Endothelial cell (in vitro differentiated cells): ENCODE measurements around the gene DSG2. TPM values are rescaled to one million over a fixed set of nuclear protein-coding genes. Genes with fewer than 3 reads are reported as not detected.

Experiments
- DNase-seq: peaks from one replicate; pipeline ENCODE4 v3.0.0; 2021; ENCODE audit warnings: low spot score
- H3K27ac Mint-ChIP-seq: one replicate; pipeline ENCODE4 v1.8.0; 2021; ENCODE audit warnings: mixed read lengths, inconsistent platforms; ENCODE audit not compliant: unreplicated experiment
- H3K27me3 Mint-ChIP-seq: one replicate; pipeline ENCODE4 v1.8.0; 2021; ENCODE audit warnings: mild to moderate bottlenecking, moderate library complexity, mixed read lengths, inconsistent platforms; ENCODE audit not compliant: unreplicated experiment
- H3K36me3 Mint-ChIP-seq: one replicate; pipeline ENCODE4 v1.8.0; 2021; ENCODE audit warnings: mild to moderate bottlenecking, low read depth, mixed read lengths, inconsistent platforms; ENCODE audit not compliant: unreplicated experiment
- H3K4me1 Mint-ChIP-seq: one replicate; pipeline ENCODE4 v1.8.0; 2021; ENCODE audit warnings: mild to moderate bottlenecking, mixed read lengths, inconsistent platforms; ENCODE audit not compliant: unreplicated experiment
- H3K4me3 Mint-ChIP-seq: one replicate; pipeline ENCODE4 v1.8.0; 2021; ENCODE audit warnings: mild to moderate bottlenecking, mixed read lengths, inconsistent platforms; ENCODE audit not compliant: unreplicated experiment
- H3K9me3 Mint-ChIP-seq: one replicate; pipeline ENCODE4 v1.8.0; 2021; ENCODE audit warnings: mixed read lengths, inconsistent platforms; ENCODE audit not compliant: unreplicated experiment
- CTCF ChIP-seq: fragments of 200-600 bp; sonication (generic); IDR thresholded peaks from one replicate; pipeline ENCODE4 v1.5.0; 2021; ENCODE audit warnings: antibody characterized with exemption; ENCODE audit not compliant: unreplicated experiment
- total RNA-seq: library from RNA; stranded (reverse); fragmentation: NEBNext Ultra II Directional; extraction: Animal tissue kit (Norgen Biotek cat#: 25700); gene quantifications from one replicate; pipeline ENCODE4 v1.2.1, GENCODE V29; 2021; ENCODE audit not compliant: unreplicated experiment

DSG2 gene
- total RNA-seq, 1 donor from 2014 or later: 60.5 TPM

GRCh38 chr18:31549416-31549815 lies 51.4 kb downstream of the DSG2 start:
- no peak overlapping the region for H3K27ac Mint-ChIP-seq

GRCh38 chr18:31551883-31552282 lies 53.9 kb downstream of the DSG2 start:
- H3K4me3 Mint-ChIP-seq: no peak overlapping the region
- no peaks in the 10 kb centered on the region for H3K4me1 Mint-ChIP-seq
- no peaks in the 10 kb centered on the region for H3K9me3 Mint-ChIP-seq
- no peaks in the 10 kb centered on the region for H3K36me3 Mint-ChIP-seq
- TF ChIP-seq CTCF: no peak
- no peak overlapping the region for H3K27ac Mint-ChIP-seq
- H3K27me3 Mint-ChIP-seq: peaks cover 6% of the 10 kb centered on the region
- DNase-seq: no peak

More at GRCh38 chr18:31549416-31549815, 51.4 kb downstream of the DSG2 start:
- Mint-ChIP-seq H3K4me3 (no peak overlapping the region), H3K9me3 (no peaks in the 10 kb centered on the region), H3K36me3 (peaks cover 5% of the 10 kb centered on the region), H3K27me3 (peaks cover 2% of the 10 kb centered on the region), H3K4me1 (no peaks in the 10 kb centered on the region)
- no peak for DNase-seq
- TF ChIP-seq CTCF: no peak

GRCh38 chr18:31553800-31554199 lies 55.8 kb downstream of the DSG2 start:
- DNase-seq: no peak
- peak; percentile 33 for TF ChIP-seq CTCF
- Mint-ChIP-seq H3K4me3 (no peak overlapping the region), H3K27ac (no peak overlapping the region), H3K27me3 (peaks cover 6% of the 10 kb centered on the region), H3K4me1 (no peaks in the 10 kb centered on the region), H3K9me3 (no peaks in the 10 kb centered on the region), H3K36me3 (no peaks in the 10 kb centered on the region)

GRCh38 chr18:31554776-31555175 lies 56.8 kb downstream of the DSG2 start:
- H3K9me3 Mint-ChIP-seq: no peaks in the 10 kb centered on the region
- no peaks in the 10 kb centered on the region for H3K4me1 Mint-ChIP-seq
- no peak for DNase-seq
- no peaks in the 10 kb centered on the region for H3K36me3 Mint-ChIP-seq
- peaks cover 6% of the 10 kb centered on the region for H3K27me3 Mint-ChIP-seq
- H3K27ac Mint-ChIP-seq: no peak overlapping the region
- TF ChIP-seq CTCF: no peak
- no peak overlapping the region for H3K4me3 Mint-ChIP-seq

GRCh38 chr18:31555971-31556747 lies 58.2 kb downstream of the DSG2 start:
- no peak overlapping the region for H3K4me3 Mint-ChIP-seq

More at GRCh38 chr18:31555971-31556747, 58.2 kb downstream of the DSG2 start:
- H3K36me3 Mint-ChIP-seq: no peaks in the 10 kb centered on the region
- H3K9me3 Mint-ChIP-seq: no peaks in the 10 kb centered on the region
- no peak overlapping the region for H3K27ac Mint-ChIP-seq
- H3K4me1 Mint-ChIP-seq: no peaks in the 10 kb centered on the region
- TF ChIP-seq CTCF: peak; percentile 95
- peak; percentile 50 for DNase-seq
- peaks cover 6% of the 10 kb centered on the region for H3K27me3 Mint-ChIP-seq
